ENCODE results near the gene LSMEM2. TPM values are rescaled to one million over a fixed set of nuclear protein-coding genes. Genes with fewer than 3 reads are reported as not detected.

LSMEM2 gene
- total and polyA plus RNA-seq, 9 of the 15 experiments (the other 6 are each of a cell fraction or from before 2014, with no cell fraction given), result not detected

DNA sequence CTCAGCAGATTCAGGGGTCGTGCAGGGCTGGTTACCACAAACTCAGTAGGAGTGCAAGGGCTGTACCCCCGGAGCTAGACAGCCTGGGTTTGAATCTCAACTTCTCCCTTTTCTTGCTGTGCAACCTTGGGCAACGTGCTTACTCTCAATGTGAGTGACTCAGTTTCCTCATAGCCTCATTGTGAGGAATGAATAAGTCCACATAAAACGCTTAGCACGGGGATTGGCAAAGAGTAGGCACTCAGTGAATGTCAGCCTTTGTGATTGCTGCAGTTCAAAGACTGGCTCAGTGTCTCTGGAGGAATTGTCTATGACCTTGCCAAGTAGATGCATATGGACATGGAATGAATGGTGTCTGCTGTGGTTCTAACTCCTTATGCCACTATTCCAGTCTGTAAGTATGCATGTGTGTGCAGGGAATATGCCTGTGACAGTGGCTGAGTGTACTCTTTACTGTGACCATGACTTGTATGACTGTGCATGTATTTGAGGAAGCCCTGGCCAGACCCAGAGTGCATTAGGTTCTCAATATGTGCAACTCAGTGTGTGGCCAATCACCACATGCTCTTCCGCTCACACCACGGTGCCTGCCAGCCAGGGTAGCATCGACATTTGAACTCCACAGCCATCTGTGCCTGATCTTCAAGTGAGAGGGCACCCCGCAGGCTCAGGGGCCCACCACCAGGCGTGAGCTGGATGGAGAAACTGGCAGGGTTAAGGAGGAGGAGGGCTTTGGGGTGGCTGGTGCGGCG is 21.2 kb downstream of the LSMEM2 start (continued):
- TF ChIP-seq PHF8 (IDR thresholded peaks at IDR 0.05; ENCODE audit: borderline replicate concordance, low read length), result no peak
- no peak for TF ChIP-seq RNF2 (IDR thresholded peaks at IDR 0.05)
- no peak for TF ChIP-seq CBX1 (IDR thresholded peaks at IDR 0.05; ENCODE audit: low read depth)
- TF ChIP-seq TOE1 (IDR thresholded peaks at IDR 0.05; ENCODE audit: borderline replicate concordance), result no peak
- no peak for TF ChIP-seq TOE1 (CRISPR knock-in tag; IDR thresholded peaks at IDR 0.05; ENCODE audit: borderline replicate concordance, low read depth)
- no peak for TF ChIP-seq MCM5 (IDR thresholded peaks at IDR 0.05; ENCODE audit: low read depth)
- TF ChIP-seq ZNF324 (CRISPR knock-in tag; IDR thresholded peaks at IDR 0.05), result 0 out of 2 replicates have a peak, but pooled peaks have one; percentile 13
- TF ChIP-seq TFAM (CRISPR knock-in tag; conservative IDR thresholded peaks at IDR 0.05), result no peak
- TF ChIP-seq, protein P1, sequence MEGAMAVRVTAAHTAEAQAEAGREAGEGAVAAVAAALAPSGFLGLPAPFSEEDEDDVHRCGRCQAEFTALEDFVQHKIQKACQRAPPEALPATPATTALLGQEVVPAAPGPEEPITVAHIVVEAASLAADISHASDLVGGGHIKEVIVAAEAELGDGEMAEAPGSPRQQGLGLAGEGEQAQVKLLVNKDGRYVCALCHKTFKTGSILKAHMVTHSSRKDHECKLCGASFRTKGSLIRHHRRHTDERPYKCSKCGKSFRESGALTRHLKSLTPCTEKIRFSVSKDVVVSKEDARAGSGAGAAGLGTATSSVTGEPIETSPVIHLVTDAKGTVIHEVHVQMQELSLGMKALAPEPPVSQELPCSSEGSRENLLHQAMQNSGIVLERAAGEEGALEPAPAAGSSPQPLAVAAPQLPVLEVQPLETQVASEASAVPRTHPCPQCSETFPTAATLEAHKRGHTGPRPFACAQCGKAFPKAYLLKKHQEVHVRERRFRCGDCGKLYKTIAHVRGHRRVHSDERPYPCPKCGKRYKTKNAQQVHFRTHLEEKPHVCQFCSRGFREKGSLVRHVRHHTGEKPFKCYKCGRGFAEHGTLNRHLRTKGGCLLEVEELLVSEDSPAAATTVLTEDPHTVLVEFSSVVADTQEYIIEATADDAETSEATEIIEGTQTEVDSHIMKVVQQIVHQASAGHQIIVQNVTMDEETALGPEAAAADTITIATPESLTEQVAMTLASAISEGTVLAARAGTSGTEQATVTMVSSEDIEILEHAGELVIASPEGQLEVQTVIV (CRISPR knock-in tag; IDR thresholded peaks at IDR 0.05; ENCODE audit: borderline replicate concordance), result no peak
- TF ChIP-seq MBD2 (IDR thresholded peaks at IDR 0.05; ENCODE audit: borderline replicate concordance, low read depth), result no peak
- no peak for TF ChIP-seq TAF9B (IDR thresholded peaks at IDR 0.05; ENCODE audit: partially characterized antibody)
- TF ChIP-seq MAFG (tag; conservative IDR thresholded peaks at IDR 0.05), result peak; percentile 55; the same call in 1 of the 2 replicates
- TF ChIP-seq ZNF212 (CRISPR knock-in tag; IDR thresholded peaks at IDR 0.05), result no peak
- 0 out of 2 replicates have a peak, but pooled peaks have one; percentile 4 for TF ChIP-seq CREM (IDR thresholded peaks at IDR 0.05; ENCODE audit: low read depth)
- TF ChIP-seq KAT7 (CRISPR knock-in tag; IDR thresholded peaks at IDR 0.05; ENCODE audit: borderline replicate concordance), result no peak
- TF ChIP-seq MIER1 (IDR thresholded peaks at IDR 0.05; ENCODE audit: low read depth), result no peak
- TF ChIP-seq ZNF143 (CRISPR knock-in tag; IDR thresholded peaks at IDR 0.05), result peak; percentile 53; the same call in 1 of the 2 replicates
- TF ChIP-seq ZNF76 (CRISPR knock-in tag; IDR thresholded peaks at IDR 0.05; ENCODE audit: borderline replicate concordance), result no peak
- no peak for TF ChIP-seq ZNF354B (CRISPR knock-in tag; IDR thresholded peaks at IDR 0.05)
- TF ChIP-seq TCFL5 (CRISPR knock-in tag; conservative IDR thresholded peaks at IDR 0.05), result no peak
- no peak for TF ChIP-seq MED1 (CRISPR knock-in tag; IDR thresholded peaks at IDR 0.05; ENCODE audit: borderline replicate concordance)
- no peak for TF ChIP-seq ZNF77 (CRISPR knock-in tag; IDR thresholded peaks at IDR 0.05)
- TF ChIP-seq FOXA3 (CRISPR knock-in tag; conservative IDR thresholded peaks at IDR 0.05 in 1 of 2, IDR thresholded peaks at IDR 0.05 in 1 of 2), result peak in 1 of 2 experiments; percentile 51; a peak in 1 of 4 replicates
- TF ChIP-seq BHLHE40 (IDR thresholded peaks at IDR 0.05; ENCODE audit: low read length), result no peak
- TF ChIP-seq ZNF316 (IDR thresholded peaks at IDR 0.05), result no peak; the same call in 1 of the 2 replicates
- TF ChIP-seq, protein P2, sequence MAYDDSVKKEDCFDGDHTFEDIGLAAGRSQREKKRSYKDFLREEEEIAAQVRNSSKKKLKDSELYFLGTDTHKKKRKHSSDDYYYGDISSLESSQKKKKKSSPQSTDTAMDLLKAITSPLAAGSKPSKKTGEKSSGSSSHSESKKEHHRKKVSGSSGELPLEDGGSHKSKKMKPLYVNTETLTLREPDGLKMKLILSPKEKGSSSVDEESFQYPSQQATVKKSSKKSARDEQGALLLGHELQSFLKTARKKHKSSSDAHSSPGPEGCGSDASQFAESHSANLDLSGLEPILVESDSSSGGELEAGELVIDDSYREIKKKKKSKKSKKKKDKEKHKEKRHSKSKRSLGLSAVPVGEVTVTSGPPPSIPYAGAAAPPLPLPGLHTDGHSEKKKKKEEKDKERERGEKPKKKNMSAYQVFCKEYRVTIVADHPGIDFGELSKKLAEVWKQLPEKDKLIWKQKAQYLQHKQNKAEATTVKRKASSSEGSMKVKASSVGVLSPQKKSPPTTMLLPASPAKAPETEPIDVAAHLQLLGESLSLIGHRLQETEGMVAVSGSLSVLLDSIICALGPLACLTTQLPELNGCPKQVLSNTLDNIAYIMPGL (CRISPR knock-in tag; IDR thresholded peaks at IDR 0.05), result no peak
- TF ChIP-seq PURB (CRISPR knock-in tag; IDR thresholded peaks at IDR 0.05; ENCODE audit: low read depth), result no peak
- no peak for TF ChIP-seq RBM25 (IDR thresholded peaks at IDR 0.05; ENCODE audit: low read depth, low read length, severe bottlenecking)
